HCT116 (cell line): ENCODE measurements around the gene PRKG1. TPM values are rescaled to one million over a fixed set of nuclear protein-coding genes. Genes with fewer than 3 reads are reported as not detected.

ENCODE experiments used
- ATAC-seq: fragments of 200-7000 bp; cut with Tn5 transposase; 2 replicates; pipeline ENCODE4 v1.9.1; 2020; ENCODE audit warnings: mild to moderate bottlenecking, moderate library complexity
- BruUV-seq: library from RNA; stranded (reverse); fragments of 400-500 nt; replicated peaks from 2 replicates; lab custom pipeline; 2021; lab: Mats Ljungman, UMichigan
- CTCF ChIA-PET: fragments of 300-600 bp; sonication (Branson Sonifier 250); formaldehyde crosslinking; loops from one replicate; lab custom pipeline; 2021; ENCODE audit warnings: antibody characterized with exemption; lab: Charles Lee
- POLR2A ChIA-PET: fragments of 300-600, 350-600 bp; sonication (Branson Sonifier 250); formaldehyde crosslinking; loops from one replicate; lab custom pipeline; 2021; ENCODE audit warnings: antibody characterized with exemption; lab: Charles Lee
- RAD21 ChIA-PET, 2 experiments: fragments of 300-600 bp; sonication (Branson Sonifier 250); formaldehyde crosslinking; loops; one replicate each; lab custom pipeline; 2023; ENCODE audit warnings: low total read pairs in 2 of 2; ENCODE audit not compliant: uncharacterized antibody in 2 of 2, unreplicated experiment in 2 of 2, low non-redundant PET in 1 of 2; lab: Charles Lee
- DNase-seq: peaks from one replicate; pipeline ENCODE4 v3.0.0-alpha.2; 2010; ENCODE audit warnings: low read depth, low spot score
- H2AFZ ChIP-seq: fragments of 200-600 bp; shearing (Covaris generic), sonication (generic); 2 replicates; pipeline ENCODE4 v1.6.1; 2017; ENCODE audit warnings: low read depth, mixed run types, mixed read lengths, antibody characterized with exemption, low read length; ENCODE audit not compliant: poor library complexity, severe bottlenecking
- H3K27ac ChIP-seq: 2 replicates; pipeline ENCODE4 v1.5.1; 2012; ENCODE audit warnings: low read depth, low read length
- H3K27me3 ChIP-seq: fragments of 200-600 bp; sonication (generic); 2 replicates; pipeline ENCODE4 v1.6.1; 2016; ENCODE audit warnings: mixed run types, low read length, mixed read lengths; ENCODE audit not compliant: insufficient read depth
- H3K36me3 ChIP-seq, 2 experiments: fragments of 200-500 bp in 1 of 2; fragments of 200-600 bp in 1 of 2; sonication (Bioruptor generic) in 1 of 2; sonication (generic) in 1 of 2; 2 replicates each; pipeline versions ENCODE4 v1.5.1 to v1.6.1; 2014 to 2016; ENCODE audit warnings: low read length in 2 of 2, inconsistent platforms in 1 of 2, mixed read lengths in 1 of 2, mixed run types in 1 of 2; ENCODE audit not compliant: insufficient read depth in 2 of 2, control insufficient read depth in 1 of 2
- H3K4me1 ChIP-seq, 2 experiments: fragments of 200-600 bp in 1 of 2; sonication (generic) in 1 of 2; 2 replicates each; pipeline versions ENCODE4 v1.5.1 to v1.6.1; 2012 to 2017; ENCODE audit warnings: low read length in 2 of 2, inconsistent platforms in 1 of 2, mild to moderate bottlenecking in 1 of 2, mixed read lengths in 1 of 2, mixed run types in 1 of 2, moderate library complexity in 1 of 2; ENCODE audit not compliant: insufficient read depth in 2 of 2, control insufficient read depth in 1 of 2
- H3K4me2 ChIP-seq: fragments of 200-600 bp; sonication (generic); 2 replicates; pipeline ENCODE4 v1.6.1; 2017; ENCODE audit warnings: mixed run types, low read length, mixed read lengths
- H3K4me3 ChIP-seq, 2 experiments: fragments of 200-600 bp in 1 of 2; sonication (generic) in 1 of 2; replicated peaks in 1 of 2; 2 replicates each; pipeline ENCODE4 v1.5.1; 2011 to 2016; ENCODE audit warnings: low read length in 2 of 2, control low read depth in 1 of 2, low read depth in 1 of 2, mild to moderate bottlenecking in 1 of 2, mixed read lengths in 1 of 2, mixed run types in 1 of 2
- H3K79me2 ChIP-seq: fragments of 200-600 bp; sonication (generic); 2 replicates; pipeline ENCODE4 v1.6.1; 2017; ENCODE audit warnings: mild to moderate bottlenecking, mixed run types, low read length, moderate library complexity, mixed read lengths; ENCODE audit not compliant: insufficient read depth
- H3K9ac ChIP-seq: fragments of 200-600 bp; sonication (generic); 2 replicates; pipeline ENCODE4 v1.6.1; 2016; ENCODE audit warnings: low read length, mixed read lengths
- H3K9me2 ChIP-seq: fragments of 200-600 bp; sonication (generic), shearing (Covaris generic); 2 replicates; pipeline ENCODE4 v1.6.1; 2017; ENCODE audit warnings: mixed run types, mild to moderate bottlenecking, moderate library complexity; ENCODE audit not compliant: insufficient read depth
- H3K9me3 ChIP-seq, 2 experiments: fragments of 200-500 bp in 1 of 2; fragments of 200-600 bp in 1 of 2; sonication (Bioruptor generic) in 1 of 2; sonication (generic) in 1 of 2; 2 replicates each; pipeline ENCODE4 v1.6.1; 2014 to 2017; ENCODE audit warnings: low read length in 2 of 2, mixed read lengths in 2 of 2, inconsistent platforms in 1 of 2, low read depth in 1 of 2, mild to moderate bottlenecking in 1 of 2, mixed run types in 1 of 2, moderate library complexity in 1 of 2; ENCODE audit not compliant: control insufficient read depth in 1 of 2, insufficient read depth in 1 of 2
- H4K20me1 ChIP-seq: fragments of 200-600 bp; sonication (generic), shearing (Covaris generic); 2 replicates; pipeline ENCODE4 v1.6.1; 2017; ENCODE audit warnings: mixed run types, mild to moderate bottlenecking, moderate library complexity; ENCODE audit not compliant: insufficient read depth
- CBX3 ChIP-seq: IDR thresholded peaks from 2 replicates; pipeline ENCODE4 v1.6.1; 2012; ENCODE audit warnings: low read depth
- CEBPB ChIP-seq: IDR thresholded peaks from 2 replicates; pipeline ENCODE4 v1.6.1; 2012; ENCODE audit warnings: low read depth
- CTCF ChIP-seq, 3 experiments: fragments of 200-600 bp in 1 of 3; sonication (generic) in 1 of 3; IDR thresholded peaks in 2 of 3; conservative IDR thresholded peaks in 1 of 3; 2 replicates each; pipeline ENCODE4 v1.5.1; 2012 to 2017; ENCODE audit warnings: low read depth in 2 of 3, low read length in 2 of 3, antibody characterized with exemption in 1 of 3, borderline replicate concordance in 1 of 3, control low read depth in 1 of 3, mild to moderate bottlenecking in 1 of 3, mixed read lengths in 1 of 3, mixed run types in 1 of 3, moderate library complexity in 1 of 3; ENCODE audit not compliant: insufficient read depth in 1 of 3
- EZH2phosphoT487 ChIP-seq: fragments of 200-600 bp; IDR thresholded peaks from 2 replicates; pipeline ENCODE4 v1.6.1; 2018; ENCODE audit warnings: antibody characterized with exemption, borderline replicate concordance
- RAD21 ChIP-seq: IDR thresholded peaks from 2 replicates; pipeline ENCODE4 v1.6.1; 2012; ENCODE audit warnings: low read depth, mild to moderate bottlenecking
- SIN3A ChIP-seq: IDR thresholded peaks from 2 replicates; pipeline ENCODE4 v1.6.1; 2012; ENCODE audit warnings: low read depth
- SRF ChIP-seq: IDR thresholded peaks from 2 replicates; pipeline ENCODE4 v1.6.1; 2012; ENCODE audit warnings: low read depth
- TCF7L2 ChIP-seq: IDR thresholded peaks from 2 replicates; pipeline ENCODE4 v1.7.0; 2011; ENCODE audit warnings: borderline replicate concordance, inconsistent platforms; ENCODE audit not compliant: insufficient read depth, insufficient read length; ENCODE audit errors: extremely low read depth
- ZBTB33 ChIP-seq: IDR thresholded peaks from 2 replicates; pipeline ENCODE4 v1.6.1; 2011; ENCODE audit warnings: mild to moderate bottlenecking, low read length, moderate library complexity; ENCODE audit not compliant: insufficient replicate concordance; ENCODE audit errors: extremely low read depth
- ZFX ChIP-seq: fragments of 450-650 bp; IDR thresholded peaks from 2 replicates; pipeline ENCODE4 v1.6.1; 2017
- intact Hi-C: fragments of 100-400 bp; cut with micrococcal nuclease; formaldehyde crosslinking; loops from 2 replicates; pipeline ENCODE4 v1.10.0; 2022
- total RNA-seq: library from RNA; stranded (reverse); gene quantifications from one replicate; pipeline ENCODE4 v1.2.1, GENCODE V29; 2021; ENCODE audit not compliant: unreplicated experiment
- TF ChIP-seq, protein P1 (sequence below): IDR thresholded peaks from 2 replicates; pipeline ENCODE4 v1.6.1; 2012

The PRKG1 gene
- total RNA-seq, 1 experiment from 2014 or later, result 1.4 TPM

- TF ChIP-seq CBX3 (no peak), CTCF (IDR thresholded peaks at IDR 0.05 in 2 of 3, conservative IDR thresholded peaks at IDR 0.05 in 1 of 3; ENCODE audit: borderline replicate concordance in 1 of 3, insufficient read depth in 1 of 3, low read depth in 2 of 3, low read length in 2 of 3) (no peak), CEBPB (no peak), RAD21 (no peak), SIN3A (no peak), EZH2phosphoT487 (no peak), SRF (no peak), ZBTB33 (no peak), TCF7L2 (no peak), ZFX (no peak)
- TF ChIP-seq, protein P1, sequence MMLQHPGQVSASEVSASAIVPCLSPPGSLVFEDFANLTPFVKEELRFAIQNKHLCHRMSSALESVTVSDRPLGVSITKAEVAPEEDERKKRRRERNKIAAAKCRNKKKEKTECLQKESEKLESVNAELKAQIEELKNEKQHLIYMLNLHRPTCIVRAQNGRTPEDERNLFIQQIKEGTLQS, result no peak
- Histone ChIP-seq H3K4me3 (no peak overlapping the region), H3K36me3 (no peaks in the 10 kb centered on the region), H3K9ac (no peak overlapping the region), H2AFZ (no peak overlapping the region), H3K4me2 (no peak overlapping the region), H3K4me1 (no peaks in the 10 kb centered on the region), H3K9me2 (no peaks in the 10 kb centered on the region), H4K20me1 (no peaks in the 10 kb centered on the region), H3K27ac (no peak overlapping the region), H3K27me3 (peaks cover 1% of the 10 kb centered on the region; the same call in 1 of the 2 replicates), H3K79me2 (no peaks in the 10 kb centered on the region), H3K9me3 (no peaks in the 10 kb centered on the region)
- intact Hi-C loops, result no loop called here
- CTCF ChIA-PET, result no interaction called here
- no TSS peak for BruUV-seq
- RAD21 ChIA-PET, result no interaction called here
- ATAC-seq (no peak), DNase-seq (no peak)
- POLR2A ChIA-PET, result no interaction called here
Measured at GRCh38 chr10:51862149-51862548, 787.9 kb downstream of the PRKG1 start.
